GM19395 (cell line): ENCODE measurements around the gene SOBP.
"Not testable (repeated sequence)": the region's sequence is repeated elsewhere in the genome, so short reads cannot be mapped to it uniquely, and the experiment has no call there.

Experiments used
- ATAC-seq: cut with Tn5 transposase; IDR thresholded peaks from one replicate; pipeline ENCODE4 v1.9.1; 2021; ENCODE audit warnings: mild to moderate bottlenecking, moderate library complexity; ENCODE audit not compliant: unreplicated experiment

SOBP gene

DNA sequence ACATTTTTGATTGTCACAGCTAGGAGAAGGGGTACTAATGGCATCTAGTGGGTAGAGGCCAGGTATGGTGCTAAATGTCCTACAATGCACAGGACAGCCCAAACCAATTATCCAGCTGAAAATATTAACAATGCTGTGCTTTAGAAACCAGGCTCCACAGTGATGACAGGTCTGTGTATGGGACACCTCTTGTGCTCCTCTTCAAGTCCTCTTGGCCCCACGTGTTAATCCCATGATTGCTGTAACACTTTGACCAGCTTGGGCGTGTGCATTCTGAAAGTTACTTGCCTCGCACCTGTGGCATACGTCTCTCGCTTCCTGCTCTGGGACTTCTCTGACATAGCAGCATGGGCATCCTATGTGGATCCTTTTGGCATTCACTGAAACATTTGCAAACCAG, 29.3 kb downstream of the SOBP start:
- ATAC-seq, result not testable (repeated sequence)

DNA sequence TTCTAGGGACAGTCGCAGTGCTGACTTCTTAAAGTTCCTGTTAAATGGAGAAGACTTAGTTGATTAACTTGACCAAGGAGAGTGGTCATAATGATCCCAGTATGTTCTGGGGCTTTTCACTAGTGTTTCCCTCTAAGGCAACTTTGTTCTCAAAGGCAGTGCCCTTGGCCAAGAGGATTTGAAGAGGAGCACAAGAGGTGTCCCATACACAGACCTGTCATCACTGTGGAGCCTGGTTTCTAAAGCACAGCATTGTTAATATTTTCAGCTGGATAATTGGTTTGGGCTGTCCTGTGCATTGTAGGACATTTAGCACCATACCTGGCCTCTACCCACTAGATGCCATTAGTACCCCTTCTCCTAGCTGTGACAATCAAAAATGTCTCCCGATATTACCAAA, 30.8 kb downstream of the SOBP start:
- ATAC-seq, result not testable (repeated sequence)

DNA sequence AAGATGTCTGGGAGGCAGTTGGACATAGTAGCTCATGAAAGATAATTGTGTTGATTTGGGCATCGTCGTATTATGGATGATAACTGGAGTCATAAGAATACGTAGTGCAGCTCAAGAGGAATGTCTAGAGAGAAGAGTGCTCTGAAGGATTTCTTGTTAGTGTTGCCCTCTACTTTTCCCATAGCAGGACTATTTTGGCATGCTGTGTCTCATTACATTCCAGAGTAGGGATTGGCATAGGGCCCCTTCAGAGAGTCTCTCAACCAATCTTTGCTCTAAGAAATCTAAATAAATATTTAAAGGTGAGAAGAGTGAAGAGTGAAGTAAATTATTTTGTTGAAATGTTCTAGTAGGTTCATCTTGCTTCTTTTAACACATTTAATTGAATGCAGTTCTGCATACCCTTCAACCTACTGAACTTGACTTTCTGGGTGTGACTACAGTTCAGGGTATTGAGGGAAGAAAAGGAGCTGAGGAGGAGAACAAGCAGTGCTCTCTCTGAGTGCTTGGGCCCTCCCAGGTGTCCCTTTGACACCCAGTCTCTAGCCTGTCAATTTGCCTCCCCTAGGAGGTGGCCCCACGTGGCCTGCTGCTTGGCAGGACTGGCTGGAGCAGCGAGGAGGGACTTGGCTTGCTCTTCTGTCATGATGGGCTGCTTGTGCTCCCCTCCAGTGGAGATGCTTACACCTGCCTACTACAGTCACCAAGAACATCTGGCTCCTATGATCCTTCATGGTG, 33.3 kb downstream of the SOBP start:
- no peak for ATAC-seq

DNA sequence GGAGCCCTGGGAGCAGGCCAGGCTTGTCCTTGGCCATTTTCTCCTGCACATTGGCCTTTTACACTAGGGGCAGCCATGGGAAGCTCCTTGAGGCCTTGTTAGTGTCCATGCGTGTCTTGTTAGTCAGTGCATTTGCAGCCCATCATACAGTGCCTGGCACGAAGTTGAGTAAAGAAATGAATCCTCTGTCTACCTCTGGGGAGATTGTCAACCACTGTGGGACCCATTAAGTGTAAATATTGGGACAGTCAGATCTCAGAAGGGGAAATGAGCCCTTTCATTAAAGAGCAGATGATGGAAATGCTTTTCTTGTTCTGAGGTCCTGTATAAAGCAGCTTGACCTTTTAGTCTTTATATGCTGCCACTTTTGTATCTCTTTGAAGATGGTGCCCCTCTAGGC, 33.9 kb downstream of the SOBP start:
- no peak for ATAC-seq

DNA sequence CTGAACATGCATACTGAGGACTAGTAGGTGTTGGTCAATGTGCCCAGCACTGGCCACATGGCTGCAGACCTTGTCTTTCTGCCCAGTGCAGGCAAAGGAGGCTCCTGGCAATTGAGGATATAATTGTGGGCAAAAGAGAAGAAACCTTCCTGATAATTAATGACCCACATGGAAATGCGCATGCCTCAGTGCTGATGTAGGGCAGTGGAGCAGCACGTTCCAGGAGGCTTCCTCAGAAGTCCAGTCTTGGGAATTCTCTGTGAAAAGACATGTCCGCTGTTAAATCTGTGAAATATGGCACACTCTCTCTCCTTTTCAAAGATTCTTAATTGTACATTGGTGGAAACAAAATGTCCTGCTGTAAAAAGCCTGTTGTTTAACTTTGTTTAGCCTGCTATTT, 34.7 kb downstream of the SOBP start:
- ATAC-seq, result no peak

DNA sequence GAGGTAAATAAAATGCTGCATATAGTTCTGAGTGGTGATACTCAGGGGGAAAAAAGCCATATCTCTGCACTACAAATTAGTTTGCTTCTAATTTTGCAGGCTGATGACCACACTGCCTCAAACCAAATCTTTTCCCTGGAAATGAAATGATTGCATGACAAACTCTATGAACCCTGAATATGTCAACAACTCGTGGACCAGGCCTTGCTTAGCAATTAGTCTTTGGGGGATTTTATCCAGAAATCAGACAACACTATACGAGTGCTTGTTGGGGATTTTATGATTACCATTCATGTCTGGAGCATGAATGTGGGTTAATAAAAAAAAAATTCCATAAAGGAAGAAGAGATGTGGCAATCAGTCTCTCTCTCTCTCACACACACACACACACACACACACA, 42.0 kb downstream of the SOBP start:
- ATAC-seq, result no peak

DNA sequence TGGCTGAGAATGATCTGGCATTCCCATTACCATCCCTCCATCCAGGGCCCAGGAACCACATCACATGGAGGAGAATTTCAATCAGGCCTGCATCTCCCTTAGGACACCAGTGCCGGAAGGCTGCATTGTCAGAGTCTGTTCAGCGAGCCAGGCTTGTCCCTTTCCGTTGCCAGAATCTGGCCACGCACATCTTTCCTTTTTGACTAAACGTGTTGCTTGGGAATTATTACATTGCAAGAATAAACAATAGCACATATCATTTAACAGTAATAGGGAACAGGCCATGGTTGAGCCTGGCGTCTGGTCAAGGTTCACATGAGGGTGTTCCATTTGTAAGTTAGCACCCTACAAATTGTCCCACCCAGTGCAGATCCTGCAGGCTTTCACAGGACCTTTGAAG, 42.8 kb downstream of the SOBP start:
- no peak for ATAC-seq

DNA sequence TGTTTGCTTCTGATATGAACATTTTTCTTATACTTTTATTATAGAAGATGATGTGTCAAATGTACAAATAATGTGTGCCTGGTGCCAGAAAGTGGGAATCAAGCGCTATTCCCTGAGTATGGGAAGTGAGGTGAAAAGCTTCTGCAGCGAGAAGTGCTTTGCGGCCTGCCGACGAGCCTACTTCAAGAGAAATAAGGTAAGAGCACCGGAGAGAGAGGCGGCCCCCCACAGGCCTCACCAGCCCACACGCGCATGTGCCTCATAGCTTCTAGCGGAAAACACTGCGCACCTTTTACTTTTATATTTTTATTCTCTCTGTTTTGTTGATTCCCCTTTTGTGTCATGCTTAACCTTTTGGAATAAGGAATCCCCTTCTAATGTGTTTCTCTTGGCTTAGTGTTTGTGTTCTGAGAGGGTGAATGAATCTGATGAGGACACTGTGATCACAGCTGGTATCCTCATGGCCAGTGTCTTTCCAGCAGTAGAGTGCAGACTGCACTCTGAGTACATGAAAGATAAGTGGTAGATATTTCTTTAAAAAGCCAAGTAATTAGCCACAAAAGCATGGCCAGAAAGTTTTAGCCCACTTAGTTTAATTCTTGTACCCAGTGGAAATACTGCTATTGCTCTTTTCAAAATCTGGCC, 43.6 kb downstream of the SOBP start:
- no peak for ATAC-seq

DNA sequence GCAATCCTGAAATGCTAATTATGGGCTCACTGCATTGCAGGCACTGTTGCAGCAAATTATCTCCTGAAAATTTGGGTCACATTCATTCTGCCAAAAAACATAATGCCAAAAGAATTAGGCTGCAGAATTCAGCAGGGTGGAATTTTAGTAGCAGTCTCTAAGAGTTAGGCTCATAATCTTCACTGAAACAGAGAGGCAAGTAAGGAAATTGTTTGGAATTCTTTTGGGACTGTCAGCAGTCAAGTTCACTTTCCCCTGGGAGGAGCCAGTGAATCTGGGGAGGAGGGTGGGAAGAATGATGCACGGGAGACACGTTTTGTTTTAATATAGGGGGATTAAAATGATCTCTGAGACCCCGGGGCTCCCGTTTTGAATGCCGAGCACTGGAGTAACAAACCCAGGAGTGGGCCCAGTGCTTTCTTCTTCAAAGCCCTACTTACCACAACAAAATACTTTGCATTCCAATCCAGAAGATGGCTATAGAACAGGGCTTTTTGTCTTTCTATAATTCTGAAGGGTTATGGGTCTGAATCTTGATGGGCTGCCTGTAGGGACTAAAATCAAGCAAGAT, 44.7 kb downstream of the SOBP start:
- no peak for ATAC-seq

DNA sequence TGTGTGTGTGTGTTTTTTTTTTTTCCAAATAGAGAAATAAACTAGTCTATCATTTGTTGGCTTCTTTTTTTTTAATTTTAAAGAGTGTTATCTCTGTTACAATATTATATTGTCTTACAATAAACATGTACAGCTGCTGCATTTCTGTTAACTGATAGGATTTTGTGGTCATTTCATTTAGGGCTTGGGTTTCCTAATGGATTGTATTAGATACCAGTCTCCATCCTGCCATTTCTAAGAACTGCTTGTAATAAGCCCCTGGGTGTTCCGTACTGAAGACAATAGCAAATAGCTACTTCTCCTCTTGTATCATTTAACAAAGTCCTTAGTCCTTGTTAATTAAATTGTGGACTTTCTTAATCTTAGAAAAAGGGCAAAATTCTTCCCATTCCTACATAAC, 45.7 kb downstream of the SOBP start:
- no peak for ATAC-seq

DNA sequence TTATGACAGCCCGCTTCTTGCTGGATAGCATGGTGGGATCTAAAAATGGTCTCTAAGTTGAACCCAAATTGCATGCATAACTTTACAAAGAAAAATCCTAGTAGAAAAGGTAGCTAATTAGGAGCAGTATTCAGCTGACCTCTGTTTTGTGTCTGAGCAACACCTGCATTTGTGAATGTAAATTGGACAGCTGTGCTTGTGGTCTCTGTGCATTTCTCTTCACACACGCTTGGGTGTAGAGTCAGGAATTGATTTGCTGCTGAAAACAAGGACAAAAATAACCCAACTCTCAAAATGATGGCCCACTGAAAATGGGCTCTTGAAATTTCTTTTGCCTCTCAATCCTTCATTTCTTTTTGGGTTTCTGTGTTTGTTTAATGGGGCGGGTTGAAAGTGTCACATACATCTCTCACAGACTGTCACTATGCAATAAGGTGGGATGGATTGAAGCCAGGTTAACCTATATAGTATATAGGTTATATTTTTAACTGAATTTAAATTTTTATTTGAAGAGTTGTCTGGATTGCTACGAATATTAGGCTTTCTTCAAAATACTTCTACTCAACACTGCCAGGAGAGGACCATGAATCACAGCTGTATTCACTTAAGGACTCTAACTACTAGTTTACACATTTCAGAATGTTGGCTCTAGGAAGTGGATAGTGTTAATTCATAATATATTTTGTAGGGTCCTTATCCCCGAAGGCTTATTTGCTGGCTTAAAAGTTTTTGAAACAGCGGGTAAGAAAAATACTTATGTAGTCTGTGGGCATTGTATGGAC, 46.5 kb downstream of the SOBP start:
- ATAC-seq, result no peak

DNA sequence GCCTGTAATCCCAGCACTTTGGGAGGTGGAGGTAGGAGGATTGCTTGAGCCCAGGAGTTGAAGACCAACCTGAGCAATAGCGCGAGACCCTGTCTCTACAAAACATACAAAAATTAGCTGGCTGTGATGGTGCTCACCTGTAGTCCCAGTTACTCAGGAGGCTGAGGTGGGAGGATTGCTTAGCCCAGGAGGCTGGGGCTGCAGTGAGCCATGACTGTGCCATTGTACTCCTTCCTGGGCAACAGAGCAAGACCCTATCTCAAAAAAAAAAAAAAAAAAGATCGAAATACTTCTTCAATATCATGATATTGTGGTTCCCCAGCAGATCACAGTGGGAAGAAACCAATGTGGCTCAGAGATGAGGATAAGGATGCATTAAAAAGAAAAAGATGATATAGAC, 47.6 kb downstream of the SOBP start:
- no peak for ATAC-seq

DNA sequence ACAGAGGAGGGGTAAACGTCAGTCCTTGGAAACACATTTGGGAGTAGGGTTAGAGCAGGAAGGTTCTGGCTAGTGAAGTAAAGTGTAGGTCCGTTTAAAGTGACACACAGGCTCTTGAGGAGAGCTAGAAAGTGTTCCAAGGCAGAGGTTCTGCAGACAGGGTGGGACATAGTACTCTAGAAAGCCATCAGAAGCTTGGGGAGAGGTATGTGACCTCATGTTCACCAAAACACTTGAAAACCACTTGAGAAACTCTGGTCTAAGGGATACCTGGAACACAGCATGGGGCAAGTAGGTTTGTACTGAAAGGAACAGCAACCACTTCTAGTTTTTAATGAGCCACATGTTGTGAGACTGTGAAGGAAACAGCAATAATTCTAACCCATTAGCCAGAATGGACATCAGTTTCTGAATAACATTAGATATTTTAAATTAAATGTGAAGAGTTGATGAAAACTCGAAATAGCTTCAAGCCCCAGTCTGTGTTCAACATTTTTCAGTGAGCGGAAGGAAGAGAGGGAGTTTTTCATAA, 49.0 kb downstream of the SOBP start:
- no peak for ATAC-seq

DNA sequence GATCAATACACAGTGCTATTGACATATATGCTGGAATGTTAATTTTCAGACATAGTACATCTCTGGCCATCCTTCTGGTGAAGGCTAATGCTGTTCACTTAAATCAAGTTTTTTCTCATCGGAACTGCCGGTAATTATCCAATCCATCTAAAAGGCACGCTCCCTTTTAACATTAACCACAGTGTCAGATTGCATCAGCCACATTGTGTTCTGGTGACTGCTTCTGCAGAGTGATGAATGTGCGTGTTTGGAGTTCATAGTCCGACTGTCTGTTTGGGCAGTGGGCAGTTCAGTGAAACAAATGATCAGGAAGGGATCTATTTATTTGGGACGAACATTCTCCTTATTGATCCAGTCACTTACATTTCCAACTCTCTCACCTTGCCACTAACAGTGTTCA, 49.5 kb downstream of the SOBP start:
- ATAC-seq, result no peak

DNA sequence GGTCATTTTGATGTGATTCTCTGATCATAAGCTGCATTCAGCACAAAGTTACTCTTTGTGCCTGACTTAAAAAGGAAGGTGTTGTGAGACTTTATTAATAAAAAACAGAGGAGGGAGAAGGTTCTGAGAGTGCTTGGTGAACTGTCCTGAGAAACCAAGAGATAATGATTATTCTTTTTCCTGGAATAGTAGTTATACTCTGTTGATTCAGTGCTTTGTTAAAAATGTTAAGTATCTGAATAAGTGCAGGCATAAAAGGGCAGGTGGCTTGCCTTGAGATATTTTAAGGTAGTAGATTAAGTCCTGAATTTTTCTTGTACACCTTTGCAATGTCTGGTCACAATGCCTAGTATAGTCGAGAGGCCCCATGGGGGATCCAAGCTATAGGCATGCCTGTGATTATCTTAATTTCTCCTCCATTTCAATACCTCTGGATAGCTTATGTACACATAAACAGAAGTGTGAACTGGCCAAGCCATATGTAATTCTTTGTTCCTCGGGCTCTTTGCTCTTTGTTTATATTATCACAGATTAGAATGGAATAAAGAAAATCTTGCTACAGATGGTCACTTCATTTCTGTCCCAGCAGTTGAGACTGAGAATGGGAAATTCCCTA, 50.0 kb downstream of the SOBP start:
- no peak for ATAC-seq

DNA sequence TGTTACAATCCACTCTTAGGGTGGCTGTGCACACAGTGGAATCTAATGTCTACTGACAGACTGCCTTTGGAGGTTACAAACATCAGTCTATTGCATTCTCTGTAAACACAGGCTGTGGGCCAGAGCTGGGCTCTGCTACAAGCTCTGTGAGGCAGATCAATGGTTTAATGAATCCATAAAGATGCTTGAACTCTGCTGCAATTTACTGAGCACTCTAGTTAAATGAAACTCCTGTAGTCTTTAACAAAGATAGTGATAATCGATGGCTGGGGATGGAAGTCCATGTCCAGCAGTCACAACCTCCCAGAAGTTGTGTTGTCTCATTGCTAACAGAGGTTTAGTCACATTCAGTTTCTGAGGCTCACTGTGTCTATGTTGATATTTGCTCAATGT, 50.5 kb downstream of the SOBP start:
- no peak for ATAC-seq

DNA sequence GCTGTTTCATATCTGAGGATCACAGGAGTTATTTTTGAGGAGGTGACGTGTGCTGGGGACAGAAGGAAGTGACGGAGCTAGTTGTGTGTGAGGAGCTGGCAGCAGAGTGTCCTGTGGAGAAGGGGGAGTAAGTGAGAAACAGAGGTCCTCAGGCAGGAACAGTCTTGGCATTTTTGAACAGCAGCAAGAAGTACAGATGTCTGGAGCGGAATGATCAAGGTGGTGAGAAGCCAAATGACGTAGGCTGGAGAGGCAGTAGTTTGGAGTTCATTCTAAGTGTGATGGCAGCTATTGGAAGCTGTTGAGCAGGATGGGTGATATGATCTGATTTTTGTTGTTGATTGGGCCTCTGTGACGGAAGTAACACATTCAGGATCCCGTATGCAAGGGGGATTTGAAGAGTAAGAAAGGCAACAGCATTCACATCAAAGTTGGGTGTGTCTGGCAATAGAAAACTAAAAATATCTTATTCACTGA, 52.3 kb downstream of the SOBP start:
- ATAC-seq, result no peak

DNA sequence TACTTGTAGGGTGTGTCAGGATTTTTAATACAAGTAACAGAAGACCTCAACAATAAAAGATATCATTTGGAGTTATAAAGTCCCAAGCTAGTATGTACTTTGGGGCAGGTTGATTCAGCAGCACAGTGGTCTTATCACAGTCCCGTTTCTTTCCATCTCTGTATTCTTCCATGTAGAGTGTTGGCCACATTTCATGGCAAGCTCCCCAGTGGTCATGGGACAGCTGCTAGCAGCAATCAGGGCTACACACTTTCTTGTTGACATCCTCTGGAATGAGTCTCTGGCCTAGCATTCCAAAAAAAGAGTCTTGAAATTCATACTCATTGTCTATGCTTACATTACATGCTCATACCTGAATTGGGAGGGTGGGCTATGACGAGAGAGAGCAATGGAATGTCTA, 53.2 kb downstream of the SOBP start:
- ATAC-seq, result no peak

DNA sequence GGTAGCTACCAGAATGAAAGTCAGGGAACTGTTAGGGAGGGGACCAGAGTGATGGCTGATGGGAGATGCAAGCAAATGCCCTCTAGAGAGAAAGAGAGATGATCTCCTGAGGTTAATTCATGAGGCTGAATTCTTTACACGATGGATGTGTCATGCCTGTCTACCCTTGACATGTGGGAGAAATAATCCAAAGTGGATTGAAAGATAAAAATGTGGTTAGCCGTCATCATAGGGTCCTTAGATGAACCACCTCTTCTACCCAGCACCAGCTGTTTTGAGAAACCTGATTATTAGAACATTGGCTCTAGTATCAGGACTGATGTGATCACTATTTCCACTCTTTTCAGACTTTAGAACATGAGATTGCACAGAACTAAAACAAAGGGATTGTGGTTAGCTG, 53.6 kb downstream of the SOBP start:
- ATAC-seq, result no peak

DNA sequence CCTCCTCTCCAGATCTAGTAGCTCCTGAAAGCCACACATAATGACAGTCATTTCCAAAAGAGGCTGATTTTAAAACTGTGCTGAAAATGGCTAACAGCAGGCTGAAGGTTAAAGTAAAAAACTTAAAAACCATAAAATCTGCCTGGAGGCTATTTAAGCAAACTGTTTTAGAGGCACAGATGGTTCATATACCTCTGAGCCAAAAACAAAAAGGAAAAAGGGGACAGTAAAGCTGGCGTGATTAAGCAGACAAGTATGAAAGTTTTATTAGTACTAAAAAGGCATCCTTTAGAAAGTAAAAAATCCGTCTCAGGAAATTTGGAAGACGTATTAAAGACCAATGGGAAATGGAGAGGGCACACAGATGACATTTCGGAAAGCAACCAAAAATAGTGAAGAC, 55.8 kb downstream of the SOBP start:
- no peak for ATAC-seq
